AG08395 (cell line): ENCODE measurements around the gene KRT73.

Source experiments
- DNase-seq: peaks from one replicate; pipeline ENCODE4 v3.0.0; 2012; ENCODE audit warnings: mixed read lengths, low spot score

The KRT73 gene

DNA sequence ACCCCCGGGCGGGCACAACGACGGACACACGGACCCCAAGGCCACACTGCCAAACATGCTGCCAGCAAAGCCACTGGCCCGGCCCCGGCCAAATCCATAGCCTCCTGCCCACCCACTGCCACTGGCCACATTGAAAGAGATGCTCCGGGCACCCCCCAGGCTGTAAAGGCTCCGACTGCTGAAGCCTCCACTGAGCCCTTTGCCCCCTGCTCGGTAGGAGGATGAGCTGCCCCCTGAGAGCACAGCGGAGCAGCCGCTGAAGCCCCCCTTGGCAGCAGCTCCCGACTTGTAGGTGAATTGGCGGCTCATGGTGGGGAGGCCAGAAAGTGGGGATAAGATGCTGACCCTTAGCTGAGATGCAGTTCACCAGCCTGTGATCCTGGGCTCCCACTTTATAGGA is at the start of gene KRT73:
Gene KRT73, minus strand, starts transcription at position 344 of the 400 bp plus-strand sequence. Its CDS starts 35 bp downstream, at position 309.
- no peak for DNase-seq

DNA sequence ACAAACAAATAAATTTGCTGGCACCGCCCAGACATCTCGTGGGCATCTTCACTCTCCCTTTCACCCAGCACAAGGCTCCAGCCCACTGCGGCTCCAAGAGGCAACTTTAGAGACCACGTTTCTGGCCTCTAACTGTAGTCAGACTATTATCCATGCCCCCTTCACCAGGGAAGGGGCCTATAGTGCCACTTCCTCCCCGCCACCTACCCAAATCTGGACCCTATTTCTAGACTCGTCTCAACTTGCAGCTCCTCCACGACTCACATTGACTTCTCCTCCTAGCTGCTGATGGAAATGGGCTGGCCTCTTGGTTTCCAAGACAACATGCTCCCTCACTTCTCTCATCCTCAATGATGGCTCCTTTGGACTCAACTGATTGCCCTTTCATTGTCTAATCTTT is 49.6 kb upstream of the KRT73 start:
- no peak for DNase-seq

DNA sequence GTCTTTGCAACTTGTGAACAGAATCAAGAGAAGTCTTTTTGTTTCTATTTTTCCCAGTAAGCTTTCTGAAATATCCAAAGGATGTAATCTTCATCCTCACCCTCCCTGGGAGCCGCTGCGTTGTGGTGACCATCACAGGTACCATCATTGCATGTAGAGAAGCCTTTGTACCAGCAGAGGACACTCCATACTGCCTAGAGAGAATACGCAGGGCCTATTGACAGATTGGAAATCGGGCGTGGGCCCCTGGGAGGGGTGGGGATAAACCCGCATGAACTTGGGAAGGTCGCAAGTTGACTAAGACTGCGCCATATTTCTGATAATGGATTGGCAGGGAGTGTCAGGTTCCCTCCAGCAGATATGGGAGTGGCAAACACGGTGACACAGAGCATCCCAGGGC is 49.1 kb upstream of the KRT73 start:
- DNase-seq: no peak

DNA sequence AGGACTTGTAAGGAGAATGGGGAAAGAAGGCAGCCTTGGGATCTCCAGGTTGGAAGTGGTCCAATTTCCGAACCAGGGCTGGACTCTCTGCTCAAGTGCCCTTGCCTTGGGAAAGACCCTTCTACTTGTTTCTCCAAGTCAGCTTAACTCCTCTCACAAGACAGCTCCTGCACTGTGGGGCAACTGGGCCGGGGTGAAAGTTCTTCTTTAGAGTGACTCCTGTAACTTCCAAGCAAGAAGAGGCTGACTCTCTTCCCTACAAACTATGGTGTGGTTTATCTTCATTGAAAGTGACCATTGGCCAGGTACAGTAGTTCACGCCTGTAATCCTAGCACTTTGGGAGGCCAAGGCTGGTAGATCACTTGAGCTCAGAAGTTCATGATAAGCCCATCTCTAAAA is 48.1 kb upstream of the KRT73 start:
- DNase-seq: no peak

DNA sequence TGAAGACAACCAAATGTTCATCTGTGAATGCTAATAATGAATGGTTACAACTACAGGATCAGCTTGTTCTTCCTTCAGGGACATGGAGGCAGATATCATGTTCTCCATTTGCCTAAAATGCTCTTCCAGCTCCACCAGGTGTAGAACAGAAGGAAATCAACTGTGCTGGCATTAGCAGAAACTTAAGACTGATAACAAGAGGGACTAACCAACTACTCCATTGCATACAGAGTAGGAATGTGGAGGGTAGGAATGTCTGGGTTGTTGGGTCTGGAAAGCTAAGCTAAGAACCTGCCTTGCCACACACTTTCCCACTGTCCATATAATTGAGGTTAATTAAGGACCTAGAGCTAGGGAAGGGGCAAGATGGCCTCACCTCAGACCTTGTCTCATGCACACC is 45.1 kb upstream of the KRT73 start:
- DNase-seq: no peak

DNA sequence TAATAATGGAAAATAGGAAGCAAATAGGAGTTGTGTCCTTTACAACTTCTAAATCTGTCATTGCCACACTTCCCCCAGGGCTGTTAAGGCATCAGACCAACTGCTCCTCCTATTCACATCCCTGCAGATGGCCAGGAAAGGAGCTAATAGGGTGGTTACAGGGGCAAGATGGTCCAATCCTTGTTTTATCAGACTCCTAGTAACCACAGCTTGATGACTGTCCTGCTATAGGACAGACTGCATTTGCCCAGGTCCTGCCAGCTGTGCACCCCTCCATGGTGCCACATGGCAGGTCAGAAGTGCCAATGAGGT is 44.5 kb upstream of the KRT73 start:
- DNase-seq: no peak

DNA sequence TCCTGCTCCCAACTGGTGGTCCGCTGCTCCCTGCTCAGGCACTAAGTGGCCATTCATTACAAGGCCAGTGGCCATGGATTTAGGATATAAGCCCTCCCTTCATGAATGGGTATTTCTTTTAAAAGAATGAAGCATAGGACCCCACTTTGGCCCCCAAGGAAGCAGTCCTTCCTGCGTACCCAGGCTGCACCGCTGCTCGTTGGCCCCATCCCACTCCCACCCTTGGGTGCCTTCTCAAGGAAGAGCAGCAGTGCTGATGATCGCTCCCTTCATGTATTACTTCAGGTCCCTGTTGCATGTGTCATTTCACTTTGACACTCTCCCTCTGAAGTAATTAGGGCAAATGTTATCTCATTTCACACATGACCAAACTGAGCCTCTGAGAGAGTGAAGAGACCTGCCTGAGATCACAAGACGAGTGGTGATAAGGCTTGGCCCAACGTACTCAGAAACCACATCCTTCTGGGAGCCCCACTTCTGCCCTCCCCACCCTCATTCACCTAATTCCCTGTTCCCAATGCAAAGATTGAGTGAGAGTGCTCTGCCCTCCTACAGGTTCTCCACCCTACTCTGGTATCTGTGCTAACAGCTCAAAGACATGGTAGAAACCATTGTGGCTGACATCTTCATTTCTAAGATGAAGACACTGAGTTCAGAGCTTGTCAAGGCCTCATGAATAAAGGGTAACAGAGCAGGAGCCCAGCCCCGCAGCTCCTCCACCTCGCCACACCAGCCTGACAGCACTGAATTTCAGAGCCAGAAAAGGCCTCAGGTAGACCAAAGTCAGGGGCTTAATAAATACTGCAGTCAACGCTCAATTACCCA is 43.9 kb upstream of the KRT73 start:
- no peak for DNase-seq

DNA sequence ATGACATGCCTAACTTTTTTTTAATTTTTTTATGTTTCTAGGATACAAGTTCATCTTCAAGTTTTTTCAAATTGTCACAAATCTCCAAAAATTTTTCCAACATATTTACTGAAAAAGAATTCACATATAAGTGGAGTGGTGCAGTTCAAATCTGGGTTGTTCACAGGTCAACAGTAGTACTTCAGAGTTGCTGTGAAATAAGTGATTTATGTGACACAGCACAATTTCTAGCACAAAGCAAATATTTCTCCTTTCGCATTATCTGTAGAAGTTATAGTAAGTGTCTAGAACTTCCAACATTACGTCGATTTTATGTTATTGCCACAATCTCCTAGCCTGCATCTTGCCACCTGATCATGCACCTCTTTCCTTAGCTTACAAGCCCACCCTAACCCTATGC is 43.3 kb upstream of the KRT73 start:
- no peak for DNase-seq

DNA sequence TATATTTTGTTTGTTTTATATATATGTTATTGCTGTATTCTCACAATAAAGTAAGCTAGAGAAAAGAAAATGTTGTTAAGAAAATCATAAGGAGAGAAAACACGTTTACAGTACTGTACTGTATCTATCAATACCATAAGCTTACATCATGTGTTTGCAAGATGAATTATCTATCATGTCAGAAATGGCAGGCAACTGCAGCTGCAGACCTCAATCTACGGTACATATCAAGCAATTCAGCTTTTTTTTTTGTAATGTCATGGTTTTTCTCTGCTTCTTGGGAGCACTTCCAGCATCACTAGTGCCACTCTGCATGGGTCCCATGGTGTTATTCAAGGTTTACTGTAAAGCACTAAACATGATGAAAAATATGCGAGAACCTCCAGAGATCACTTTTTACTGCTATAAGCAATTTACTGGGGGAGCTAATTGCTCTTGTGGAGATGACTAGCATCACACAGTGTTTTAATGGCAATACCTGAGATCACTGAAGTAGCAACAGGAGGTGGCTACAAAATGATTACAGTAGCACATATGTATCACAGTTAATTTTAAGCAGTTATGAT is 42.7 kb upstream of the KRT73 start:
- DNase-seq: no peak

DNA sequence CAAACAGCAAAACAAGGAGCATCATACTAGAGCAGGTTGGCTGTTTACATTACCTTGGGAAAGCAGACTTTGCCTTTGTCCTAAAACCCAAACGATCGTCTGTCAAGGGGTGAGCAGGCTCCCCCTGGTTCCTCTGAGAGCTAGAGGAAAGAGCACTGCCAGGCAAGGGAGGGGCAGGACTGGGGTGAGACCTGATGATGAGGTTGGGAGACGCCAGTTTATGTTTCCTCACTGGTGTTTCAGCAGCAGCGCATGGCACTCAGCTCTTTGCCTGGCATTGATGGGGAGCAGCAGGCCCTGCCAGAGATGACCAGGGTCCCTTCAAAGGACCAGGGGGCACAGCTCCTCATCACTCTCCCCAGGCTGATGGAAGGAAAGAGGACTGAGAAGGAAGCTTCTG is 41.6 kb upstream of the KRT73 start:
- DNase-seq: no peak

DNA sequence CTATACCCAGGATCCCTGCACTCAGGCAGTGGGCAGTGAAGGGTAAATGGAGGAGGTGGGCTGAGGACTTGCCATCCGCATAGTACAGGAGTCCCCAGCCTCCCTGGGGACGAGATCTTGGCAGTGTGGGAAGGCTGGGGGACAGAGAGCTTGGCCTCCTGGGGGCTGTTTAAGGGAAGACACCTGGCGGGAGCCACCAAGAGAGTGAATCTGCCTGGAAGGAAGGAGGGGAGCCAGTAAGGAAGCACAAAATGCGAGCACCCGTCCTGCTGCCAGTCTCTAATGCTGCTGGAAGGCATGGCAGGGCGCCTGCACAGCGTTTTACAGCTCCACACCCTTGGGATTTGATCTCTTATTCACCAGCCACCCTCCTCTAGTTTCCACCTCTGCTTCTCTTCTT is 41.0 kb upstream of the KRT73 start:
- no peak for DNase-seq

DNA sequence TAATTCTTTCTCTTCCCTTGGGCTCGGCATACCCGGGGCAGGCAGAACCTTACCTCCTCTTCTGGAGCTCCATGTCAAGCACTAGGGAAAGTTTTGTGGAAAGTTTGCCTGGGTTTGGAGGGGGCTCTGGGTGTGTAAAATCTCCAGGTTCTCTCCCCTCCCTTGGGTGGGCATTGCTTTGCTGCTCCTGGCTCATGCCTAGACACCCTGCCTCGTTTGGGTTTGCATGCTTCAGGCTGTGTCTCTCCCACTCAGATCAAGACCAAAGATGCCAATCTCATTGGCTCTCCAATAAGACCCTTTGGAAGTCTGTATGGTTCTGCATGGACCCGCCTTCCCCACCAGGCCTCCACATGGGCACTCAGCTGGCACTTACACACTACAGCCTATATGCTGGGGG is 39.8 kb upstream of the KRT73 start:
- no peak for DNase-seq

DNA sequence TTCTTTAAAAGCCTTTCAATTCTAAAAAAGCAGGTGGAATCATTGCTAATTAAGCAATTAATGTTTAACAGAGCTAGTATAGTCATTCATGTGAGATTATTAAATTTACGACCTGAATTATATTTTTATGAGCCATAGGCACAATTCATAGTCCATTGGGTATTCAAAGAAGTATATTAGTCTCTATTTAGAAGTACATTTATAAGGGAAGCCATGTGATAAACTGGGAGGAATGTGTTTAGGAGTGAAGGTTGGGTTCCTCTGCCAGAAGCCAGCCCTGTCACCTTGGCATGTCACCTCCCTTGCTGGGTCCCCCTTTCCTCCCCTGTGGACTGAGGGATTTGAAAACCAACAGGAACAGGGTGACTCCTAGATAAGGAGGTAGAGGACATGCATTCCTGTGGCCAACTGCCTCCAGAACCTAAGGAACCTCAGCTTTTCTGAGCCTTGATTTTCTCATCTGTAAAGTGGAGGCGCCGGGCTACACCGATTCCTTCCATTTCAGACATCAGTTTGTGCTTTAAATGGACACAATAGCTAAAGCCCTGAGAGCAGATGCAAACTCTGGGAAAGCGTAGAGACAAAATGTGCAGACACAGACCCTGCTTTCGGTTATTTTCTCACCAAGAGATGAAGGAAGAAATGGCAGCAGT is 39.0 kb upstream of the KRT73 start:
- DNase-seq: no peak

DNA sequence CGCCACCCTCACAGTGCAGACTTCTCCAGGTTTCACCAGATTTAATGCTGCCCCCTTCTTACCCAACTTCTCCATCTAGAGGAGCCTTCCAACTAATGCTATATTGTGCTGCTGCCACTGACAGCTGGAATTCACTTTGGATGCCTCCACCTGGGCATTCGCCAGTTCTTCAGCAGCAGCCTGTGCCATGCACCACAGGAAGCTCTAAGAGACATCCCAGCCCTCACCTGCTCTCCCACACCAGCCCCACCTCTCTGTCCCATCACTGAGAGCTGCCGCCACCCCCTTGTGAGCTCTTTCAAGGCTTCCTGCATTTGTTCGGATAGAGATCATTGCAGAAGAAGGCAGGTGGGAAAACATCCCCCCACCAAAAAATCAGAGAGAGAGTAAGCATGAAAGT is 38.3 kb upstream of the KRT73 start:
- DNase-seq: no peak

DNA sequence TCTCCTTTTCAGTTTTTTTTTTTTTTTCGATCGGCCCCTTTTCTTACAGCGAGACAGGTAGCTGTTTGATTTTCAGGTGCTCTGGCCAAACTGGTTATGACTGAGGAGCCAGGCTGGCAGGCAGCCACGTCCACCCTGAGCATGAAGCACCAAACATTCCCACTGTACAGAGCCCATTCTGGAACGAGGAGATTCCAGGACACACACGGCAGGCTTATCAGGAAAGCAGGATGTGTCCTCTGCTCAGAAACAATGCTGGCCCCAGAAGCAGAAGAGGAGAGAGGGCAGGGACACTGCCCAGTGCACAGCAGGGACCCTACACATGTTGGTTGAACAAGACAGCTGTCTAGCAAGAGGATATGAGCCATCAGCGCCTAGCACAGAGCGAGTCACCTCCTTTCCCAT is 37.4 kb upstream of the KRT73 start:
- DNase-seq: no peak

DNA sequence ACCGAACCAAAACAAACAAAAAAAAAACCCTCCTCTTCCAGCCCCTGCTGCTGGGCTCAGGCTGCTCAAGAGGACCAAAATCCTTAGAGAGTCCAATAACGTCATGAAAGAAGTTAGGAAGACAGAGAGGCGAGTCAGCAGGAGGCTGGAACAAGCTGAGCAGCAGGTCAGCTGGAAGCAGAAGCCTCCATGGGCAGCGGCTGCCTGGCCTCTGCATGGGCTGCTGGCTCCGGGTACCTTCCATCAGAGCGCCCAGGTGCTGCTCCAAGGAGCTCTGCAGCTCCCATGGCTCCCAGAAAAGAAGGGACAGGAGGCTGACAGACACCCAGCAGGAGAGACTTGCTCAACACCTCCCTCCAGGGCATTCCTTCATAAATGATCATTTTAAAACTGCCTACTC is 36.9 kb upstream of the KRT73 start:
- DNase-seq: no peak

DNA sequence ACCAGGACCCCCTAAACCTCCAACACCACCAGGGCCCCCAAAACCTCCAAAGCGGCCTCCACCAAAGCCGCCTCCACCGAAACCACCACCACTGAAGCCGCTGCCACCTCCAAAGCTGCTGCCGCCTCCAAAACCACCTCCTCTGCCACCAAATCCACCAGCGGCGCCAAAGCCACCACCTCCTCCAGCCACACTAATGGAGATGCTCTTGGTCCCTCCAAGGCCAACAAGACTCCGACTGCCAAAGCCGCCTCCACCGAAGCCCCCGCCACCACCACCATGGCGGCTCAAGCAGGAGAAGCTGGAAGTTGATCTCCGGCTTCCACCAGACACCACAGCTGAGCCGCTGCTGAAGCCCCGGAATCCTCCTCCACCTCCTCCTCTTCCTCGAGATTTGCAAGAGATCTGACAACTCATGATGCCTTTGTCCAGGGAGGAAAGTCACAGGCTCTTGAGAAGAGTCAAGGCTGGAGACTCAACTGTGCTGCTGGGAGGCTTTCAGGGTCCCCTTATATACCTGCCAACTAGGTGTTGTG is 33.4 kb upstream of the KRT73 start, which contains the start of gene KRT2:
Gene KRT2, minus strand, starts transcription at position 486 of the 536 bp plus-strand sequence. Its CDS starts 69 bp downstream, at position 417.
- no peak for DNase-seq

DNA sequence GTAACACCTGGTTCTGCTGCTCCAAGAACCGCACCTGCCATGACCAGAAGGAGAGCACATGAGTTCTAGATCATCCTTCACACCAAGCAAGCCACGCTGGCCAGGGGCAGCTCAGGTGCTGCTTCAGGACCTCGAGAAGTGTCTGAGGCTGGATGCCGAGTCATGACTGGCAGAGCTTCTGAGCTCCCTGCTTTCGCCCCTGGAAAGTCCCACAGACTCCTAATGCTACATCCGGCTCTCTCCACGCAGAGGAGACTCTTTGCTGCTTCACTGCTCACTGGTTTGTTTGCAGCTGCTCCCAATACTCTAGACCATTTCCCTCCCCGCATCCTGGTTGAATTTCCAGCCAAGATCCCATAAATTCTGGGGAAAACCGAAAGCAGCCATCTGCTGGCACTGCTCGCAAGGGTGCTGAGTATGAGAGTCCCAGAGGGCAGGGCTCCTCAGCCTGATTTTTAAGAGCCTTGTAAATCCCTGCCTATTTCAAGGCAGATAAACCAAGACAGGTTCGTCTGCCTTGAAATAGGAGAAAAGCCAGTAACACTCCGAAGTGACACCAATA is 32.2 kb upstream of the KRT73 start:
- peak; percentile 9 for DNase-seq

DNA sequence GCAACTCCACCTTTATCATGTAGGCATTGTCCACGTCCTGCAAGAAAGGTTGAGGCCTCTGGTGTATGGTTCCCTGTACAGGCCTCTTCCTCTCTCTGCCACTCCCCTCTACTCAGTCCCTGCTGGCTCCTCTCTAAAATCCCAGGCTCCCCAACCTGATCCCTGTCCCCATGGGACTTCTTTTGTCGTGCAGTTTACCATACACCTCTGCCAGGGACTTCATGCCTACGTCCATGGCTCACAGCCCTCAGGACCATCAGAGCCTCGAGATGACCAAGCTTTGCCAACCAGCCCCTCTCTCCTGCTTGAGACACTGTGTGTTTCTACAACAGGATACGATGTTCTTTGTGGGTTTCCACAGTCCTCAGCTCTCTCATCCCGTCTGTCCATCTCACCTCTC is 30.7 kb upstream of the KRT73 start:
- no peak for DNase-seq

DNA sequence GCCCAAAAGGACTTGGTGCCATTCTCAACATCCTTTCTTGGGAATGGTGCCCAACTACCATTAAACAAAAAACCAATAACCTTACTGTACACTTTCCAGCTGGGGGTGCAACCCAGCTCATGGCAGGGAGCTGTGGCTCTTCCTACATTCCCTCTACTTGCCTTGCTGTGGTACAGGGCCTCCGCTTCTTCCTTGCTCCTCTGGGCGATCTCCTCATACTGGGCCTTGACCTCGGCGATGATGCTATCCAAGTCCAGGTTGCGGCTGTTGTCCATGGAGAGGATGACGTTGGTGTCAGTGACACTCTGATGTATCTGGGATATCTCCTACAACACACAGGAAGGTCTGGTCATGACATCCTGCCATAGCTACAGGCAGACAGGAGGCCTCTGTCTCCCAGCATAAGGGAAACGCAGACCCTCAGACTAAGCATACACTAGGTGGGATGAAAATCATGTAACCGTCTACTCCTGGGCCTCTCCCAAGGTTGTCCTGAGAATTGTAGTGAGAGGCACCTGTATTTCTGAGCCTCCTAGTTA is 29.7 kb upstream of the KRT73 start:
- DNase-seq: no peak

DNA sequence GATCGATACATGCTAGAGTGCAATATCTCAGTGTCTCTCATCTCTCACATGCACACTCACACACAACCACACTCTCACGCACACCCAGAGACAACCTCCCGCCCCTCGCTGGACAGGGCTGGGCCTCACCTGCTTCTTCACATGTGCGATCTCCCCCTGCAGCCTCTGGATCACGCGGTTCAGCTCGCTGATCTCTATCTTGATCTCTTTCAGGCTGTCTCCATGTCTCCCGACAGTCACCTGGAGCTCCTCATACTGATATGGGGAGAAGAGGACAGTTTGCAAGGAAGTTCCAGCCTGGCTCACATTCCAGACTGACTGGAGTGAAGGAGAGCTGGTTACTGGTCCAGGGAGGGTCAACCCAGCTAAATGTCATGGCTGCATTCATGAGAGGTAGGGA is 29.2 kb upstream of the KRT73 start:
- no peak for DNase-seq

DNA sequence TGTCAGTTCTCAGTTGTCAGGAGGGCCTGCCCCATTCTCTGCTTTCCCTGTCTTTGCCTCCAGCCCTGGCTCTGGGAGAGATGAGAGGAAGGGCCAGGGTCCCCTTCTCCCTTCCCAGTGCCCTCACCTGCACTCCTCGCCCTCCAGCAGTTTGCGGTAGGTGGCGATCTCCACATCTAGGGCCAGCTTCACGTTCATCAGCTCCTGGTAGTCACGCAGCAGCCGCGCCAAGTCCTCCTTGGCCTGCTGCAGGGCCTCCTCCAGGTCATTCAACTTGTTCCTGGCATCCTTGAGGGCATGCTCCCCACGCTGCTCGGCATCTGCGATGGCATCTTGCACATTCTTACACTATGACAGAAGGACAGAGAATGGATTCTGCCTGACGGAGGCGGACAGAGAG is 28.3 kb upstream of the KRT73 start:
- DNase-seq: no peak

DNA sequence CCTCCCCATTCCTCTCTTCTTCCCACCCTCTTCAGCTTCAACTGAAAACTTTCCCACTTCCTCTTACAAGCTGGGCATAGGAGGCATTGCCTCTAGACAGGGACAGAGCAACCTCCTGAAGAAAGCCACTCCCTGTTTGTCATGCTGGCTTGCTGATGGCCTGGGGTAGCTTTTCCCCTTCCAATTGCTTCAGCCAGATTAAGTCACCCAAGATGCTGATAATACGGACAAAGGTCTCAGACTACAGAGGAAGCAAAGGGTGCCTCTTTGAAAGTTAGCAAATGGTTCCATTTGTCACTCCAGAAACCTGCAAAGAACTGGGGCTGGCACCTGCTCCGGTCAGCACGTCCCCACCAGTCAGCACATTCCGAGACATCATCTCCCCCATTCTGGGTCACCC is 27.6 kb upstream of the KRT73 start:
- DNase-seq: no peak
